ENCODE data around the gene C6orf47.

DNA sequence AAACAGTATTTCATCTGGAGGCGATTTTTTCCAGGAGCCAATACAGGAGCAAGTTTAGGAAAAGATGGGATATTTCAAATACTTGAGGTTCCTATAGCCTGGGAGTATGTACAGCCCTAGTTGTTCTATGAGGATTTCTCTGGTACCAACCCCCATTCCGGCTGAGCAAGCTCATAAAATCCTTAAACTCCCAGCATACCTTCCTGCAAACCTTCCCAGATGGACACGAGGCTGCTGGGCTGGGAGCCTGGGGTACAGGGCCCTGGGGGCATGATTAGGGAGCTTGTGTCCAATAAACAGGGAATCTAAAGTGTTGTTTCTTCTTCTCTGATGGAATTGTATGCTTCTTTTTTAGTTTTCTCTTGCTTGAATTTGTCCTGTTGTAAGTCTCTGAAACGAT lies 38.6 kb downstream of the C6orf47 start:
- TF ChIP-seq EZH2phosphoT487 (IDR thresholded peaks at IDR 0.05; ENCODE audit: borderline replicate concordance, low read depth, low read length): no peak
- TF ChIP-seq, protein P1, sequence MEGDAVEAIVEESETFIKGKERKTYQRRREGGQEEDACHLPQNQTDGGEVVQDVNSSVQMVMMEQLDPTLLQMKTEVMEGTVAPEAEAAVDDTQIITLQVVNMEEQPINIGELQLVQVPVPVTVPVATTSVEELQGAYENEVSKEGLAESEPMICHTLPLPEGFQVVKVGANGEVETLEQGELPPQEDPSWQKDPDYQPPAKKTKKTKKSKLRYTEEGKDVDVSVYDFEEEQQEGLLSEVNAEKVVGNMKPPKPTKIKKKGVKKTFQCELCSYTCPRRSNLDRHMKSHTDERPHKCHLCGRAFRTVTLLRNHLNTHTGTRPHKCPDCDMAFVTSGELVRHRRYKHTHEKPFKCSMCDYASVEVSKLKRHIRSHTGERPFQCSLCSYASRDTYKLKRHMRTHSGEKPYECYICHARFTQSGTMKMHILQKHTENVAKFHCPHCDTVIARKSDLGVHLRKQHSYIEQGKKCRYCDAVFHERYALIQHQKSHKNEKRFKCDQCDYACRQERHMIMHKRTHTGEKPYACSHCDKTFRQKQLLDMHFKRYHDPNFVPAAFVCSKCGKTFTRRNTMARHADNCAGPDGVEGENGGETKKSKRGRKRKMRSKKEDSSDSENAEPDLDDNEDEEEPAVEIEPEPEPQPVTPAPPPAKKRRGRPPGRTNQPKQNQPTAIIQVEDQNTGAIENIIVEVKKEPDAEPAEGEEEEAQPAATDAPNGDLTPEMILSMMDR (conservative IDR thresholded peaks at IDR 0.05; ENCODE audit: low read length): no peak

Data from OCI-LY7 (cell line).